NB4 (cell line): ENCODE data around the gene HPSE.
A peak's percentile ranks its signal among the peaks of the same experiment; 100 is the strongest.

ENCODE experiments used
- DNase-seq: peaks from one replicate; pipeline ENCODE4 v3.0.0; 2010; ENCODE audit warnings: low read depth
- H3K4me3 ChIP-seq: one replicate; pipeline ENCODE4 v1.5.1; 2011; ENCODE audit warnings: mild to moderate bottlenecking, low read depth, low read length, moderate library complexity
- MYC ChIP-seq: IDR thresholded peaks from 2 replicates; pipeline ENCODE4 v1.6.1; 2011; ENCODE audit warnings: low read depth, low read length
- POLR2A ChIP-seq: IDR thresholded peaks from 2 replicates; pipeline ENCODE4 v1.6.1; 2011; ENCODE audit warnings: mild to moderate bottlenecking; ENCODE audit not compliant: insufficient read length; ENCODE audit errors: extremely low read depth
- TF ChIP-seq, protein P1 (sequence below): IDR thresholded peaks from one replicate; pipeline ENCODE4 v1.5.1; 2012; ENCODE audit warnings: low read depth, low read length
- TF ChIP-seq, protein P2 (sequence below): IDR thresholded peaks from 2 replicates; pipeline ENCODE4 v1.6.1; 2011; ENCODE audit warnings: low read depth, low read length

Gene HPSE

GRCh38 chr4:83362492-83363329 lies 28.1 kb upstream of the HPSE start:
- no peak for TF ChIP-seq POLR2A
- TF ChIP-seq, protein P1, sequence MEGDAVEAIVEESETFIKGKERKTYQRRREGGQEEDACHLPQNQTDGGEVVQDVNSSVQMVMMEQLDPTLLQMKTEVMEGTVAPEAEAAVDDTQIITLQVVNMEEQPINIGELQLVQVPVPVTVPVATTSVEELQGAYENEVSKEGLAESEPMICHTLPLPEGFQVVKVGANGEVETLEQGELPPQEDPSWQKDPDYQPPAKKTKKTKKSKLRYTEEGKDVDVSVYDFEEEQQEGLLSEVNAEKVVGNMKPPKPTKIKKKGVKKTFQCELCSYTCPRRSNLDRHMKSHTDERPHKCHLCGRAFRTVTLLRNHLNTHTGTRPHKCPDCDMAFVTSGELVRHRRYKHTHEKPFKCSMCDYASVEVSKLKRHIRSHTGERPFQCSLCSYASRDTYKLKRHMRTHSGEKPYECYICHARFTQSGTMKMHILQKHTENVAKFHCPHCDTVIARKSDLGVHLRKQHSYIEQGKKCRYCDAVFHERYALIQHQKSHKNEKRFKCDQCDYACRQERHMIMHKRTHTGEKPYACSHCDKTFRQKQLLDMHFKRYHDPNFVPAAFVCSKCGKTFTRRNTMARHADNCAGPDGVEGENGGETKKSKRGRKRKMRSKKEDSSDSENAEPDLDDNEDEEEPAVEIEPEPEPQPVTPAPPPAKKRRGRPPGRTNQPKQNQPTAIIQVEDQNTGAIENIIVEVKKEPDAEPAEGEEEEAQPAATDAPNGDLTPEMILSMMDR, result peak; percentile 53
- TF ChIP-seq, protein P2, sequence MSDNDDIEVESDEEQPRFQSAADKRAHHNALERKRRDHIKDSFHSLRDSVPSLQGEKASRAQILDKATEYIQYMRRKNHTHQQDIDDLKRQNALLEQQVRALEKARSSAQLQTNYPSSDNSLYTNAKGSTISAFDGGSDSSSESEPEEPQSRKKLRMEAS, result no peak
- TF ChIP-seq MYC, result no peak
- peak; percentile 67 for DNase-seq
- no peak overlapping the region for H3K4me3 ChIP-seq

- no peak overlapping the region for H3K4me3 ChIP-seq
- TF ChIP-seq, protein P1, result no peak
- no peak for TF ChIP-seq MYC
- DNase-seq, result no peak
Observed at GRCh38 chr4:83361416-83362103, 26.9 kb upstream of the HPSE start.

- DNase-seq, result no peak
- TF ChIP-seq MYC, result no peak
- TF ChIP-seq, protein P2, result no peak
- TF ChIP-seq, protein P1, result no peak
- TF ChIP-seq POLR2A, result no peak
- no peak overlapping the region for H3K4me3 ChIP-seq
Observed at GRCh38 chr4:83360018-83360417, 25.4 kb upstream of the HPSE start.

GRCh38 chr4:83358410-83358809 lies 23.8 kb upstream of the HPSE start:
- TF ChIP-seq, protein P2, result no peak
- TF ChIP-seq, protein P1, result no peak
- no peak for TF ChIP-seq MYC
- no peak for TF ChIP-seq POLR2A
- H3K4me3 ChIP-seq, result no peak overlapping the region
- DNase-seq, result no peak

DNA sequence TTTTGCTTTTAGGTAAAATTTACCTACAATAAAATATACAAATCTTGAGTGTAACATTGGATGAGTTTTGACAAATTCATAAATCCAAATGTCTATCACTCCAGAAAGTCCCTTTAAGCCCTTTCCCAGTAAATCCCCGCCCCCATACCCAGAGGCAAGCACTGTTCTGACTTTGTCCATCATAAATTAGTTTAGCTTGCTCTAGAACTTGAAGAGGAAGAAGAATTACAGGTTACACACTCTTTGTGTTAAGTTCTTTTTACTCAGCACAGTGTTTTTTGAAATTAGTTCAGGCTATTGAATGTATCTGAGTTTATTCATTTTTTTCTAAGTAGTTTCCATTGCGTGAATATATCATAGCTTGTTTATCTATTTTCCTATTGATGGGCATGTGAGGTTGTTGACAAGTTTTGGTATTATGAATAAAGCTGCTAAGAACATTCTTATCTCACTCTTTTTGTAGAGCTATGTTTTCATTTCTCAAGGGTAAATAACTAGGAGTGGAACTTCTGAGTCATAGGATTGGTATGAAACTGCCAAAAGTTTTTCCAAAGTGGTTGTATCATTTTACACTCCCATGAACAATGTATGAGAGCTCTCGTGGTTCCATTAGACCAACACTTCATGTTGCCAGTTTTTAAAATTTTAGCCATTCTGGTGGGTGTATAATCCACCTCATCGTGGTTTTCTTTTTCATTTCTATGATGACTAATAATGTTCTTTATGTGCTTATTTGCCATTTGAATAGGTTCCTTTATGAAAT lies 22.4 kb upstream of the HPSE start:
- no peak for DNase-seq
- TF ChIP-seq, protein P1, result no peak
- TF ChIP-seq, protein P2, result no peak
- TF ChIP-seq MYC, result no peak
- no peak for TF ChIP-seq POLR2A
- no peak overlapping the region for H3K4me3 ChIP-seq
